VCaP (cell line): ENCODE measurements around the gene FAM3A.
A peak's percentile ranks its signal among the peaks of the same experiment; 100 is the strongest.

Source experiments
- H3K27ac ChIP-seq: fragments of 450-650 bp; 2 replicates; pipeline ENCODE4 v1.5.1; 2017
- TF ChIP-seq, protein P1 (sequence below): fragments of 450-650 bp; conservative IDR thresholded peaks from 2 replicates; pipeline ENCODE4 v1.5.1; 2017; ENCODE audit warnings: mild to moderate bottlenecking, moderate library complexity

FAM3A gene

DNA sequence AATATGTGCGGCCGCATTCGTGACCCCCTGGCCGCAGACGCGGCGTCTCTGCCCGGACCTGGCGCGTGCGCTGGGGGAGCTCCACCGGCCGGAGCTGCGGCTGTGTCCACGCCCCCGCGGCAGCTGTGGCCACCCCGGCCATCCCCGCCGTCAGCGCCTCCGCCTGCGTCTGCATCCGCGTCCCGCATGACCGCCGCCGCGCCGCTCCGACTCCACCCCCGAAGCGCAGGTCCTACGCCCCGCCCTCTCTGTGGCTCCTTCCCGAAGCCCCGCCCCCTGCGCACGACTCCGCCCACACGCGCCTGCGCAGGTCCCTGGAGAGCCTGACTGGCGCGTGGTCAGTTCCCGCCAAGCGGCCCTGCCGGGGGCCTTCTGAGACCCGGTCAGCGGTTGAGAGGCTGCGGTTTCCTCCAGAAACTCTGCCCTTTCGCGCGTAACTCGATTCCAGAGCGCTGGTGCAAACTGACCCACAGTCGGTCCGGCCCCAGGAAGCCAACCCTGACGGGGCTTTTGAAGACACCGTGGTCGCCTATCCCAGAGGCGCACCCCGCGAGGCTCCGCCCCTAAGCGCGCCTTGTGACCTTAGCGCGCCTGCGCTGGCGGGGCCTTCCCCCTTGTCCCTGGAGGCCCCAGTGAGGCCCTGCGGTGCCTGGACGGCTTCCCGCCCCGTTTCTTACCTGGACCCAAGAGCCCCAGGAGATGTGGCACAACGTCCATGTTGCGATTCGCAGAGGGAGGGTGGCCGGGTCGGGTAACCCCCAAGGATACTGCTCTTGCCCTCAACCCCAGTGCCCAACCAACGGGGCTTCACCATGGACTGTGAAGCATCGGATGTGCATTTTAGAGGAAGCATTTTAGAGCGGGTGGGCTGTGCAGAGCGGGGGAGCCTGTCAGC lies 37.1 kb downstream of the FAM3A start, which contains the start of gene LAGE3:
TSS of gene LAGE3 (minus strand) at position 554 of the 895 bp plus-strand sequence. CDS start at position 188, 366 bp downstream.
- peak within 1 kb of the TSS; percentile 68 for H3K27ac ChIP-seq
- TF ChIP-seq, protein P1, sequence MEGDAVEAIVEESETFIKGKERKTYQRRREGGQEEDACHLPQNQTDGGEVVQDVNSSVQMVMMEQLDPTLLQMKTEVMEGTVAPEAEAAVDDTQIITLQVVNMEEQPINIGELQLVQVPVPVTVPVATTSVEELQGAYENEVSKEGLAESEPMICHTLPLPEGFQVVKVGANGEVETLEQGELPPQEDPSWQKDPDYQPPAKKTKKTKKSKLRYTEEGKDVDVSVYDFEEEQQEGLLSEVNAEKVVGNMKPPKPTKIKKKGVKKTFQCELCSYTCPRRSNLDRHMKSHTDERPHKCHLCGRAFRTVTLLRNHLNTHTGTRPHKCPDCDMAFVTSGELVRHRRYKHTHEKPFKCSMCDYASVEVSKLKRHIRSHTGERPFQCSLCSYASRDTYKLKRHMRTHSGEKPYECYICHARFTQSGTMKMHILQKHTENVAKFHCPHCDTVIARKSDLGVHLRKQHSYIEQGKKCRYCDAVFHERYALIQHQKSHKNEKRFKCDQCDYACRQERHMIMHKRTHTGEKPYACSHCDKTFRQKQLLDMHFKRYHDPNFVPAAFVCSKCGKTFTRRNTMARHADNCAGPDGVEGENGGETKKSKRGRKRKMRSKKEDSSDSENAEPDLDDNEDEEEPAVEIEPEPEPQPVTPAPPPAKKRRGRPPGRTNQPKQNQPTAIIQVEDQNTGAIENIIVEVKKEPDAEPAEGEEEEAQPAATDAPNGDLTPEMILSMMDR: no peak

DNA sequence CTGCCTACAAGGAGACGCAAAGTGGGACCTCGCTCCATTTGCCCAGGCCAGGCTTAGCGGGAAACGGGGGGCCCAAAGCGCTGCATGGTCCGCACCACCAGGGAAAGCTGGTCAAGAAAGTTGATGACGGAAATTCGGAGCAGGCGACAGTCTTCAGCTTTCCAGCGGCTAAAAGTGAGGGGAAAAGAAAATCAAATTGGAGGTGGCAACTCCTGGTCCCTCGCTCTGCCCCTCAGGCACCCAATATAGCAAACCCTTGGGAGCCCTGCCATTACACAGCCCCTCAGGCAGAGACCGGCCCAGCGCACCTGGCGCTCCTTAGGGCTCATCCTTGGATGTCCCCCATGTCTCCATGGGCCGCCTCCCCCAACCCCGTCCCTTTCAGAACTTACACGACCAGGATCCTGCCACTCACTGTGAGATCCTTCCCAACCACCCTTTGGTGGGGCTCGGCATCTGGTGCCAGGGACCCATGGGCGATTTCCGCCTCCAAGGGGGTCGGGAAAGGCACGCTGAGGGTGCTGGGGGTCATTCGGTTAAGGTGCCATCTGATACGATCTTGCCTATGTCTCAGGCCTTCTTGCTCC lies 38.0 kb downstream of the FAM3A start:
- H3K27ac ChIP-seq: peak overlapping the region; percentile 68

DNA sequence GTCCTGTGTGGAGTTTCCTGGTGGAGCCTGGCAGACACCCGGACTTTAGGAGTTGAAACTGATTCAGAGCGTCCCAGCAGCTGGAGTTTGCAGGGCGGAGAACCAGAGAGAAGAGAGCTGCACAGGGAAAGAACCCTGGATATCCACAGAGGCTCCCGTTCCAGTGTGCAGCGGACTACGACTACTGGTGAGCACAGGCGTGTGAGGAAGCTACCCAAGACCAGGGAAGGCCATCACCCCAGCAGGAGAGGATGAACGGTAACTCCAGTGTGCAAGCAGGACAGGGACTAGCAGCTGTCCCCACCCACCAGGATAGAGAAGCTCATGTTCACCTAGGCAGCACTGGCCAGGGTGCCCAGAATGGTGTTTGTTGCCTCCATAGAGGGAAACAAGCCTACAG lies 39.2 kb downstream of the FAM3A start:
- H3K27ac ChIP-seq: no peak overlapping the region

More for the DNA sequence above, 38.0 kb downstream of the FAM3A start:
- TF ChIP-seq, protein P1: no peak

DNA sequence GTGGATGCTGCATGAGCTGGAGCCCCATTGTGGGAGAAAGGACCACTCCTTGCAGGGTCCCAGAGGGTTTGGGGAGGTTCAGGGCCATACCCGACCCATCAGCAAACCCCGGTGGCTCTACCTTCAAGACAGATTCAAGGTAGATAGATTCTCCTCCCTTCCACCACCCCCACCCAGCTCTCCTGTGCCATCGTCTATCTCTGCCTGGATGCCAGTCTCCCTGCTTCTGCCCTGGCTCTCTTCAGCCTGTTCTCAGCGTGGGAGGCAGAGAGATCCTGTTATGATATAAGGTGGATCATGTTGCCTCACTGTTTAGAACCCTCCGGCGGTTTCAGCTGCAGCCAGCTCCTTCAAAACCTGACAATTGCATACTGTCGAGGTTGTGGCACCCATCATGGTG lies 42.3 kb downstream of the FAM3A start:
- H3K27ac ChIP-seq: no peak overlapping the region
- TF ChIP-seq, protein P1: no peak

More for the DNA sequence above, 39.2 kb downstream of the FAM3A start:
- TF ChIP-seq, protein P1: no peak

DNA sequence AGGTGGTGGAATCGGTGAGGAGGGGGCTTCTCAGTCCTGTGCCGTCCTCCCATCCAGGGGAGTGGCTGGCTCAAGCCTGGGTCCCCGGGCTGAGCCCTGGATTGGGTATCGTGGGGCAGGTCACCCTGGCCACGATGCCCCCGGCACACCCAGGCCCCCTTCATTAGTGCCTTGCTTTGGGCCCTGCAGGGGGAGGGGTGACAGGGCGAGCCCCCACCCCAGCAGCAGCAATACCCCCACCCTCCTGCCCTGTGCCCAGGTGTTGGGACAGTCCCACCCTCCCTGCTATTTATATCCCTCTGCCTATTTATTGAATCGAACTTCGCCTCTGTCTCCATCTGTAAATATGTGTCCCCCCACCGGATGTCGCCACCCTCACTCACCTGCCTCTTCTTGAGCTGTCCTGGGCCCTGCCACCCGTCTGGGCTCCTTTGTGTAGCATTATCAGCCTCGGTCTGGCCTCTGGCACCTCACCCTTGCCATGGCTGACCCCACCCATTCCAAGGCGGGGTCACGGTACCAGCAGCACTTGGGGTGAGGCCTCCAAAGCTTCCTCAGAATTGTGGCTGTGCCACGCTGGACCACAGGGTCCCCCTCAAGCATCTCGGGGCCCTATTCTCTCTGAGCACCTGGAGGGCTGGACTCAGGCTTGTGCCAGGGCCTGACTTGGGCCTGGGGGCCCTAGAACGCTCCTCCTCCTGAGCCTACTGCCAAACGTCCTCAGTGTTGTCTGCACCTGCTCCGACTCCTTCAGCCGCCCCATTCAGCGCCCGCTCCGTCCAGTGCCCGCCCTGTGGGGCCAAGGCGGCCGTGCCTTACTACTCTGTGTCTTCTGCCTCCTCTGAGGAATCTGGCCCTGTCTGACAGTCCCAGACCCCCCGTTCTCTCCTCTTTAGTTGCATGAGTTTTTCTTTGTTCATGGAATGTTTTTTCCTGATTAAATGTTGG lies 43.1 kb downstream of the FAM3A start:
- H3K27ac ChIP-seq: no peak overlapping the region
- TF ChIP-seq, protein P1: no peak

DNA sequence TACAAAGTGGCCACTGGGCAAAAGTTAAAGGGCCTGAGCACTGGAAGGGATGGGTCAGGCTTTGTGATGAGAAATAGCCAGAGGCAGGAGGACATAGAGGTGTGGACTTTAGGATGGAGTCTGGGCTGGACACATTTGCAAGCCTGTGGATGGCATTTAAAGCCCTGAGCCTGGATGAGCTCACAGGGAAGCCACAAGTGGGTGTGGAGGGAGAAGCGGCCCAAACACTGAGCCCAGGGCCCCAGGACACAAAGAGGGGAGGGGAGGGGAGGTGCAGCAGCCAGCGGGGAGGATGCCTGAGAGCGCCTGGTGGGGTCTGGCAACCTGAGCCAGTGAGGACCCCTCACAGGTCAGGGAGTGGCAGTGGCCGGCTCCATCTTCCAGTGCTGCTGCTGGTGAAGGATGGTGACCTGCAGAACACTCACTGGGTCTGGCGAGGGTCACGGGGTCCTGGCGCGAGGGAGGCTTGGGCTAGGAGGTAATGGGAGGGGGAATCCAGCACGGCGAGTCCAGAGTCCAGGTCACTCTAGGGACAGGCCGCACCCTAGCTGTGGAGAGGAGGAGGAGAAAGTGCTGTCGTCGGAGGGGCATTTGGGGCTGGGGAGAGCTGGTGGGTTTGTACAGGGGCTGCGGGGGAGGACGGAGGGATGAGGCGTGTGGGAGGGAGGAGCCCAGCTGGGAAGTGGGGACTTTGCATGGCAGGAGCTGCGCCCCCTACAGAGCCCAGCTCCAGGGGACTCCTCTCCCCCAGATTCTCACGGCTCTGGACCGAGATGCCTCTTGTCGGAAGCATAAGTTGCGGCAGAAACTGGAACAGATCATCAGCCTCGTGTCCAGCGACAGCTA lies 44.0 kb downstream of the FAM3A start:
- TF ChIP-seq, protein P1: no peak
- no peak overlapping the region for H3K27ac ChIP-seq
